GM23338 (cell line): Measurements from ENCODE around the gene TMEM63C. TPM values are rescaled to one million over a fixed set of nuclear protein-coding genes. Genes with fewer than 3 reads are reported as not detected.

Experiments used
- ATAC-seq: fragments of 200-7000 bp; cut with Tn5 transposase; 3 replicates; pipeline ENCODE4 v1.9.1; 2020
- DNase-seq: peaks from one replicate; pipeline ENCODE4 v3.0.0-alpha.2; 2015; ENCODE audit warnings: low spot score
- H2AFZ ChIP-seq: fragments of 200-600 bp; sonication (generic); 2 replicates; pipeline ENCODE4 v1.8.0; 2016; ENCODE audit warnings: antibody characterized with exemption, mild to moderate bottlenecking, moderate library complexity
- H3F3A ChIP-seq: fragments of 200-600 bp; sonication (generic); replicated peaks from 2 replicates; pipeline ENCODE4 v1.8.0; 2017; ENCODE audit warnings: antibody characterized with exemption, mixed run types, low read depth
- H3K27ac ChIP-seq: fragments of 200-600 bp; sonication (generic); 2 replicates; pipeline ENCODE4 v1.6.1; 2016; ENCODE audit warnings: low read depth
- H3K27me3 ChIP-seq: fragments of 200-600 bp; sonication (generic); 2 replicates; pipeline ENCODE4 v1.8.0; 2016; ENCODE audit warnings: mild to moderate bottlenecking, mixed run types, moderate library complexity; ENCODE audit not compliant: insufficient read depth
- H3K36me3 ChIP-seq: fragments of 200-600 bp; sonication (generic); 2 replicates; pipeline ENCODE4 v1.8.0; 2016; ENCODE audit warnings: mild to moderate bottlenecking; ENCODE audit not compliant: insufficient read depth
- H3K4me1 ChIP-seq: fragments of 200-600 bp; sonication (generic); 2 replicates; pipeline ENCODE4 v1.8.0; 2016; ENCODE audit warnings: mild to moderate bottlenecking, moderate library complexity; ENCODE audit not compliant: insufficient read depth
- H3K4me2 ChIP-seq: fragments of 200-600 bp; sonication (generic); 2 replicates; pipeline ENCODE4 v1.7.1; 2017; ENCODE audit warnings: mixed run types
- H3K4me3 ChIP-seq: fragments of 200-600 bp; sonication (generic); 2 replicates; pipeline ENCODE4 v1.6.1; 2016; ENCODE audit warnings: mixed run types
- H3K79me2 ChIP-seq: fragments of 200-600 bp; sonication (generic); replicated peaks from 2 replicates; pipeline ENCODE4 v1.8.0; 2017; ENCODE audit warnings: mild to moderate bottlenecking; ENCODE audit not compliant: insufficient read depth
- H3K9me2 ChIP-seq: fragments of 200-600 bp; sonication (generic); 2 replicates; pipeline ENCODE4 v1.8.0; 2017; ENCODE audit not compliant: insufficient read depth
- H4K20me1 ChIP-seq: fragments of 200-600 bp; sonication (generic); replicated peaks from 2 replicates; pipeline ENCODE4 v1.8.0; 2017; ENCODE audit warnings: mild to moderate bottlenecking; ENCODE audit not compliant: insufficient read depth
- H3K27ac Mint-ChIP-seq: 2 replicates; pipeline ENCODE4 v1.8.0; 2020; ENCODE audit warnings: inconsistent platforms, mild to moderate bottlenecking, moderate library complexity, mixed read lengths
- H3K27me3 Mint-ChIP-seq: 3 replicates; pipeline ENCODE4 v1.8.0; 2022; ENCODE audit warnings: low read depth, mild to moderate bottlenecking, moderate library complexity, mixed read lengths, inconsistent platforms; ENCODE audit not compliant: insufficient read depth, poor library complexity
- H3K36me3 Mint-ChIP-seq: 3 replicates; pipeline ENCODE4 v1.8.0; 2021; ENCODE audit warnings: low read depth, mild to moderate bottlenecking, inconsistent platforms, moderate library complexity, mixed read lengths
- H3K4me1 Mint-ChIP-seq: 3 replicates; pipeline ENCODE4 v1.8.0; 2020; ENCODE audit warnings: mild to moderate bottlenecking, inconsistent platforms, mixed read lengths
- H3K4me3 Mint-ChIP-seq: 3 replicates; pipeline ENCODE4 v1.8.0; 2021; ENCODE audit warnings: moderate library complexity, mild to moderate bottlenecking, inconsistent platforms, mixed read lengths
- H3K9me3 Mint-ChIP-seq: 3 replicates; pipeline ENCODE4 v1.8.0; 2020; ENCODE audit warnings: moderate library complexity, mild to moderate bottlenecking, inconsistent platforms, mixed read lengths
- EZH2 ChIP-seq: fragments of 200-600 bp; sonication (generic); IDR thresholded peaks from one replicate; pipeline ENCODE4 v1.8.0; 2017; ENCODE audit warnings: antibody characterized with exemption, mild to moderate bottlenecking, low read depth; ENCODE audit not compliant: unreplicated experiment
- POLR2AphosphoS5 ChIP-seq: IDR thresholded peaks from 2 replicates; pipeline ENCODE4 v1.6.1; 2016; ENCODE audit warnings: antibody characterized with exemption, low read depth
- ZNF114 ChIP-seq: fragments of 250-450 bp; sonication (Bioruptor Pico); IDR thresholded peaks from 2 replicates; pipeline ENCODE4 v1.5.0; 2020; ENCODE audit warnings: mild to moderate bottlenecking, moderate library complexity
- ZNF331 ChIP-seq: fragments of 250-450 bp; sonication (Bioruptor Pico); IDR thresholded peaks from 2 replicates; pipeline ENCODE4 v1.5.0; 2020; ENCODE audit warnings: low read depth, mild to moderate bottlenecking, moderate library complexity
- polyA plus RNA-seq: library from polyadenylated mRNA; unstranded; fragments of >200 nt; fragmentation: Nextera tagmentation; extraction: Ambion mirVana; gene quantifications from 2 replicates; pipeline ENCODE4 v1.2.1, GENCODE V29; 2016
- total RNA-seq: library from RNA; depleted of rRNA; stranded (reverse); fragments of >200 nt; shearing (Covaris generic); gene quantifications from 2 replicates; pipeline ENCODE4 v1.2.3, GENCODE V29; 2014
- TF ChIP-seq, protein P1 (sequence below): fragments of 250-450 bp; sonication (Bioruptor Pico); IDR thresholded peaks from 2 replicates; pipeline ENCODE4 v1.5.0; 2020; ENCODE audit warnings: mild to moderate bottlenecking, moderate library complexity
- TF ChIP-seq, protein P2 (sequence below): IDR thresholded peaks from 2 replicates; pipeline ENCODE4 v1.6.1; 2016; ENCODE audit warnings: antibody characterized with exemption

Gene TMEM63C
- total and polyA plus RNA-seq, 2 experiments from 2014 or later, result 2.1 to 6.3 TPM

DNA sequence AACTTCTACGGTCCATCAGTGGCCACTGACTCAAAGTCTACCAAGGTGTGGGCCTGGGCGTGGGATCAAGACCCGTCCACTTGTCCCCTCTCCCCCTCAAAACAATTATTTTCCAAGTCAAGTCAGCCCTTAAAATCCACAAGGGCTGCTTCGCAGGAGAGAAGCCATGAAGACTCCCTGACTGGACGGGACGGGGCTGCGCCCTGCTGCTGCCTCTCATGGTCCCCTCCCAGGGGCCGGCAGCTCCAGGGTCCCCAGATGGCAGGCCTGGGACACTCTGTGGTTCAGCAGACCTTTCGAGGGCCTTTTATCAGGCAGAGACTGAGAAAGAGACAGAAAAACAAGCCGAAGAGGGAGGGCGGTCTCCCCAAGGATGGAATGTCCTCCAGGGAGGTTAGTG lies 78.6 kb downstream of the TMEM63C start (continued):
- TF ChIP-seq, protein P1, sequence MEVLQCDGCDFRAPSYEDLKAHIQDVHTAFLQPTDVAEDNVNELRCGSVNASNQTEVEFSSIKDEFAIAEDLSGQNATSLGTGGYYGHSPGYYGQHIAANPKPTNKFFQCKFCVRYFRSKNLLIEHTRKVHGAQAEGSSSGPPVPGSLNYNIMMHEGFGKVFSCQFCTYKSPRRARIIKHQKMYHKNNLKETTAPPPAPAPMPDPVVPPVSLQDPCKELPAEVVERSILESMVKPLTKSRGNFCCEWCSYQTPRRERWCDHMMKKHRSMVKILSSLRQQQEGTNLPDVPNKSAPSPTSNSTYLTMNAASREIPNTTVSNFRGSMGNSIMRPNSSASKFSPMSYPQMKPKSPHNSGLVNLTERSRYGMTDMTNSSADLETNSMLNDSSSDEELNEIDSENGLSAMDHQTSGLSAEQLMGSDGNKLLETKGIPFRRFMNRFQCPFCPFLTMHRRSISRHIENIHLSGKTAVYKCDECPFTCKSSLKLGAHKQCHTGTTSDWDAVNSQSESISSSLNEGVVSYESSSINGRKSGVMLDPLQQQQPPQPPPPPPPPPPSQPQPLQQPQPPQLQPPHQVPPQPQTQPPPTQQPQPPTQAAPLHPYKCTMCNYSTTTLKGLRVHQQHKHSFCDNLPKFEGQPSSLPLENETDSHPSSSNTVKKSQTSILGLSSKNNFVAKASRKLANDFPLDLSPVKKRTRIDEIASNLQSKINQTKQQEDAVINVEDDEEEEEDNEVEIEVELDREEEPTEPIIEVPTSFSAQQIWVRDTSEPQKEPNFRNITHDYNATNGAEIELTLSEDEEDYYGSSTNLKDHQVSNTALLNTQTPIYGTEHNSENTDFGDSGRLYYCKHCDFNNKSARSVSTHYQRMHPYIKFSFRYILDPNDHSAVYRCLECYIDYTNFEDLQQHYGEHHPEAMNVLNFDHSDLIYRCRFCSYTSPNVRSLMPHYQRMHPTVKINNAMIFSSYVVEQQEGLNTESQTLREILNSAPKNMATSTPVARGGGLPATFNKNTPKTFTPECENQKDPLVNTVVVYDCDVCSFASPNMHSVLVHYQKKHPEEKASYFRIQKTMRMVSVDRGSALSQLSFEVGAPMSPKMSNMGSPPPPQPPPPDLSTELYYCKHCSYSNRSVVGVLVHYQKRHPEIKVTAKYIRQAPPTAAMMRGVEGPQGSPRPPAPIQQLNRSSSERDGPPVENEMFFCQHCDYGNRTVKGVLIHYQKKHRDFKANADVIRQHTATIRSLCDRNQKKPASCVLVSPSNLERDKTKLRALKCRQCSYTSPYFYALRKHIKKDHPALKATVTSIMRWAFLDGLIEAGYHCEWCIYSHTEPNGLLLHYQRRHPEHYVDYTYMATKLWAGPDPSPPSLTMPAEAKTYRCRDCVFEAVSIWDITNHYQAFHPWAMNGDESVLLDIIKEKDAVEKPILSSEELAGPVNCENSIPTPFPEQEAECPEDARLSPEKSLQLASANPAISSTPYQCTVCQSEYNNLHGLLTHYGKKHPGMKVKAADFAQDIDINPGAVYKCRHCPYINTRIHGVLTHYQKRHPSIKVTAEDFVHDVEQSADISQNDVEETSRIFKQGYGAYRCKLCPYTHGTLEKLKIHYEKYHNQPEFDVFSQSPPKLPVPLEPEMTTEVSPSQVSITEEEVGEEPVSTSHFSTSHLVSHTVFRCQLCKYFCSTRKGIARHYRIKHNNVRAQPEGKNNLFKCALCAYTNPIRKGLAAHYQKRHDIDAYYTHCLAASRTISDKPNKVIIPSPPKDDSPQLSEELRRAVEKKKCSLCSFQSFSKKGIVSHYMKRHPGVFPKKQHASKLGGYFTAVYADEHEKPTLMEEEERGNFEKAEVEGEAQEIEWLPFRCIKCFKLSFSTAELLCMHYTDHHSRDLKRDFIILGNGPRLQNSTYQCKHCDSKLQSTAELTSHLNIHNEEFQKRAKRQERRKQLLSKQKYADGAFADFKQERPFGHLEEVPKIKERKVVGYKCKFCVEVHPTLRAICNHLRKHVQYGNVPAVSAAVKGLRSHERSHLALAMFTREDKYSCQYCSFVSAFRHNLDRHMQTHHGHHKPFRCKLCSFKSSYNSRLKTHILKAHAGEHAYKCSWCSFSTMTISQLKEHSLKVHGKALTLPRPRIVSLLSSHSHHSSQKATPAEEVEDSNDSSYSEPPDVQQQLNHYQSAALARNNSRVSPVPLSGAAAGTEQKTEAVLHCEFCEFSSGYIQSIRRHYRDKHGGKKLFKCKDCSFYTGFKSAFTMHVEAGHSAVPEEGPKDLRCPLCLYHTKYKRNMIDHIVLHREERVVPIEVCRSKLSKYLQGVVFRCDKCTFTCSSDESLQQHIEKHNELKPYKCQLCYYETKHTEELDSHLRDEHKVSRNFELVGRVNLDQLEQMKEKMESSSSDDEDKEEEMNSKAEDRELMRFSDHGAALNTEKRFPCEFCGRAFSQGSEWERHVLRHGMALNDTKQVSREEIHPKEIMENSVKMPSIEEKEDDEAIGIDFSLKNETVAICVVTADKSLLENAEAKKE (CRISPR knock-in tag), result no peak

DNA sequence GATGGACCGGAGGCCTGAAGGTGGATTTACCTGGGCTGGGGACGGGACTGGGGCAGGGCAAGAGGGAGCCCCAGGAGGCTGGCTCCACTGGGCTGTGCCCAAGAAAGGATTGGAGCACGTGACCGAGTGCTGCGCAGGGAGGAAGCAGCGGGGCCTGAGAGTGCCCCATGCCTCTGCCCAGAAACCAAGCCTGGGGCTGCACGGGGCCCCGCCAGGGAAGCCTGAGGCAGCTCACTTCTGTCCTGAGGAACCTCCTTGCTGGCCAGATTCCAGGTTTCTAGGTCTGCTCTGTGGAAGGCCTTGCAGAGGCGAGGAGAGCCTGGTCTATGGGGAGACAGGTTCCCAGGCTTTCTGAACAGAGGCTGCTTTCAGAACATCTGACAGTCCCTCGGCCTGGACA lies 79.0 kb downstream of the TMEM63C start:
- Histone ChIP-seq H3K79me2 (no peaks in the 10 kb centered on the region), H3K4me2 (no peak overlapping the region), H3F3A (no peaks in the 10 kb centered on the region), H3K36me3 (no peaks in the 10 kb centered on the region), H3K9me2 (no peaks in the 10 kb centered on the region), H3K27me3 (no peaks in the 10 kb centered on the region), H2AFZ (0 out of 2 replicates have a peak overlapping the region, but pooled peaks have one; percentile 18), H3K27ac (no peak overlapping the region), H4K20me1 (no peaks in the 10 kb centered on the region), H3K4me1 (no peaks in the 10 kb centered on the region), H3K4me3 (no peak overlapping the region)
- Mint-ChIP-seq H3K27ac (no peak overlapping the region), H3K4me1 (peaks cover 2% of the 10 kb centered on the region; the same call in 2 of the 3 replicates), H3K27me3 (peaks cover 14% of the 10 kb centered on the region), H3K36me3 (no peaks in the 10 kb centered on the region), H3K4me3 (no peak overlapping the region), H3K9me3 (no peaks in the 10 kb centered on the region)
- DNase-seq (no peak), ATAC-seq (peak; percentile 66)
- TF ChIP-seq, protein P2, sequence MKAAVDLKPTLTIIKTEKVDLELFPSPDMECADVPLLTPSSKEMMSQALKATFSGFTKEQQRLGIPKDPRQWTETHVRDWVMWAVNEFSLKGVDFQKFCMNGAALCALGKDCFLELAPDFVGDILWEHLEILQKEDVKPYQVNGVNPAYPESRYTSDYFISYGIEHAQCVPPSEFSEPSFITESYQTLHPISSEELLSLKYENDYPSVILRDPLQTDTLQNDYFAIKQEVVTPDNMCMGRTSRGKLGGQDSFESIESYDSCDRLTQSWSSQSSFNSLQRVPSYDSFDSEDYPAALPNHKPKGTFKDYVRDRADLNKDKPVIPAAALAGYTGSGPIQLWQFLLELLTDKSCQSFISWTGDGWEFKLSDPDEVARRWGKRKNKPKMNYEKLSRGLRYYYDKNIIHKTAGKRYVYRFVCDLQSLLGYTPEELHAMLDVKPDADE, result no peak
- TF ChIP-seq POLR2AphosphoS5 (no peak), EZH2 (no peak), ZNF114 (CRISPR knock-in tag) (no peak), ZNF331 (no peak)
- TF ChIP-seq, protein P1 (CRISPR knock-in tag), result no peak
